ENCODE measurements around the gene CCNT2.
A peak's percentile ranks its signal among the peaks of the same experiment; 100 is the strongest.

The CCNT2 gene

DNA sequence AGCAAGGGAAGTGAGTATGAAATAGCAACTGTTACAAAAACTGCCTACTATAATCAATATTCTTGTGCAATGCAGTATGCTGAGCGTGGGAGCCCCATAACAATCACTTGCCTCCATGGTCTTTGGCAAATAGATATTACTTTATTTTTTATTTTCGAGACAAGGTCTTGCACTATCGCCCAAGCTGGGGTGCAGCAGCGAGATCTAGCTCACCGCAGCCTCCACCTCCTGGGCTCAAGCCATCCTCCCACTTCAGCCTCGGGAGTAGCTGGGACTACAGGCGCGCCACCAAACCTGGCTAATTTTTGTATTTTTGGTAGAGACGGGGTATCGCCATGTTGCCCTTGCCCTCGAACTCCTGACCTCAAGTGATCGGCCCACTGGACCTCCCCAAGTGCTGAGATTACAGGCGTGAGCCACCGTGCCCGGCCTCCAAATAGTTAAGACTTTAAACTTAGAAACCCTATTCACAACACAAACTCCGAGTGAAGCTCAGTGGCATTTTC is 1.2 kb upstream of the CCNT2 start:
- Histone ChIP-seq H3K4me1 (peaks cover 10% of the 10 kb centered on the region), H3K27me3 (ENCODE audit: control insufficient read depth, insufficient read depth, low read length) (no peaks in the 10 kb centered on the region), H3K27ac (peak overlapping the region; percentile 98), H3K9ac (peak overlapping the region; percentile 23), H2AFZ (peak overlapping the region; percentile 94), H3K9me3 (ENCODE audit: control insufficient read depth, low read length) (no peaks in the 10 kb centered on the region), H3K36me3 (ENCODE audit: control insufficient read depth, insufficient read depth, low read length) (no peaks in the 10 kb centered on the region), H3K79me2 (peaks cover 27% of the 10 kb centered on the region), H3K4me2 (ENCODE audit: low read length) (peak overlapping the region; percentile 82), H3K4me3 (ENCODE audit: low read depth, low read length) (peak overlapping the region; percentile 93)
- TF ChIP-seq, protein P1, sequence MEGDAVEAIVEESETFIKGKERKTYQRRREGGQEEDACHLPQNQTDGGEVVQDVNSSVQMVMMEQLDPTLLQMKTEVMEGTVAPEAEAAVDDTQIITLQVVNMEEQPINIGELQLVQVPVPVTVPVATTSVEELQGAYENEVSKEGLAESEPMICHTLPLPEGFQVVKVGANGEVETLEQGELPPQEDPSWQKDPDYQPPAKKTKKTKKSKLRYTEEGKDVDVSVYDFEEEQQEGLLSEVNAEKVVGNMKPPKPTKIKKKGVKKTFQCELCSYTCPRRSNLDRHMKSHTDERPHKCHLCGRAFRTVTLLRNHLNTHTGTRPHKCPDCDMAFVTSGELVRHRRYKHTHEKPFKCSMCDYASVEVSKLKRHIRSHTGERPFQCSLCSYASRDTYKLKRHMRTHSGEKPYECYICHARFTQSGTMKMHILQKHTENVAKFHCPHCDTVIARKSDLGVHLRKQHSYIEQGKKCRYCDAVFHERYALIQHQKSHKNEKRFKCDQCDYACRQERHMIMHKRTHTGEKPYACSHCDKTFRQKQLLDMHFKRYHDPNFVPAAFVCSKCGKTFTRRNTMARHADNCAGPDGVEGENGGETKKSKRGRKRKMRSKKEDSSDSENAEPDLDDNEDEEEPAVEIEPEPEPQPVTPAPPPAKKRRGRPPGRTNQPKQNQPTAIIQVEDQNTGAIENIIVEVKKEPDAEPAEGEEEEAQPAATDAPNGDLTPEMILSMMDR (IDR thresholded peaks at IDR 0.05), result no peak

DNA sequence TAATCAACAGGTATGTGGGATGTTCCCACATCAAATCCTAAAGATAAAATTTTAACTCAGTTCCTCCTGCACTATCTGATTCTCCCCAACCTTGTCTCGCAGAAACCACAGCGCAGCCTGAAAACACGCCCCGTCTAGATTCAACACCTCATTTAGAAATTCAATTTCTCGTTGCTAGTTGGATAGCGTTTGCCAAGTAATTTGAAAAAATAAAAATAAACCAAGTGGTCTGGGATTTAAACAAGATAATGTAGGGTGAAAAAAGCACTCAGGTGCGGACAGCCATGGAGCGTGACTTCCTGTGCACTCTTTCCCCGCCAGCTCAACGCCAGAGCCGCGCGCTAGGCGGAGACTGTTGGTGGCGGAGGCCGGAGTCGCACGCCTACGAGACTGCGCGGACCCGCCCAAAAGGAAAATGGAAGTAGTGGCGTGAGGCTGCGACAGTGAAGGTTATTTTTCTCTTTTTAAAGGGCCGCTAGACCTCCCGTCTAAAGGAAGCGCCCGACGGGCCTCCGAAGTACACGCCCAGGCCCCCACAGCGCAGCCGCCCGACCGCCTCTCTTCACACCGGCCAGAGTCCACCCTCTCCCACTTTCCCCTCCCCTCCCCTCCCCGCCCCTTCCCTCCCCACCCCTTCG is 615 bp upstream of the CCNT2 start:
- TF ChIP-seq, protein P1 (IDR thresholded peaks at IDR 0.05), result peak; percentile 36
- Histone ChIP-seq H3K27me3 (ENCODE audit: control insufficient read depth, insufficient read depth, low read length) (no peaks in the 10 kb centered on the region), H3K4me1 (peaks cover 15% of the 10 kb centered on the region), H3K4me2 (ENCODE audit: low read length) (peak overlapping the region; percentile 82), H3K4me3 (ENCODE audit: low read depth, low read length) (peak overlapping the region; percentile 93), H3K36me3 (ENCODE audit: control insufficient read depth, insufficient read depth, low read length) (no peaks in the 10 kb centered on the region), H3K79me2 (peaks cover 33% of the 10 kb centered on the region), H3K9me3 (ENCODE audit: control insufficient read depth, low read length) (no peaks in the 10 kb centered on the region), H3K9ac (peak overlapping the region; percentile 23), H2AFZ (peak overlapping the region; percentile 94), H3K27ac (peak overlapping the region; percentile 98)

DNA sequence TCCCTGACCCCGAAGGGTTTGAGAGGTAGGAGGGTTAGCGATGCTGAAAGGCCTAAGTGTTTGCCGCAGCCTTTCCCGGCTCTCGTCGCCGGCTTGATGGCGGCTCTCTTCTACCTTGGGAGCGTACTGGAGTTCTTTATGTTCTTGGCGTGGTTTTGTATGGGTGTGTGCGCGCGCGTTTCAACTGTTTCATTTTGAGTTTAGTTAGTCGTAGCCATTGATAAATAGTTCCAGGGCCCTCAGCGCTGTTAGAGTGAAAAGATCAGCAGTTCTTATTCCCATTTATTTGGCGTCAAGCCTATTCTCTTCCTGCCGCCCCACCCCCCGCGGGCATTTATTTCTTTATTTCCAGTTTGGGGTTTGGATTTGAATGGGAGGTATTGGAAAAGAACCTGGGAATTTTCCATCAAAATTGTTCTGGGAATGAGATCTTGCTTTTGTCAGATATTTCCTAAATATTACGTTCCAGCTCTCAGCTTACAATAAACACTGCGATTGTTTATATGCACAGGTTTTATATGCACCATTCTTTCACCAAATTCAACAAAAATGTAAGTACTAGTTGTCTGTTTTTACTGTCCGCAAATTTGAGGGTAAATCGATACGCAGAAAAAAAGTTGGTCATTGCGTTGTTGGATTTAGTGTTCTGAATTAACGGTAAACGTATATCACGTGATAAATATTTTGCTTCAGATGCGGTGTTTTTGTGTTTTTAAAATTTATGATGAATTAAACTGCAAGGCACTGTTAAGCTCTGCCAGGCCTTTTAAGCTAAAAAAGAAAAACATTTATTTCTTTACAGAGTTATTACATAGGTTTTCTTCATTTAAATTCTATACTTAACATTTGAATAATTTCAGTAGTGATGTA is 954 bp downstream of the CCNT2 start:
- TF ChIP-seq, protein P1 (IDR thresholded peaks at IDR 0.05), result no peak
- H3K4me2 ChIP-seq (ENCODE audit: low read length), result peak overlapping the region; percentile 79
- no peaks in the 10 kb centered on the region for H3K36me3 ChIP-seq (ENCODE audit: control insufficient read depth, insufficient read depth, low read length)
- peak overlapping the region; percentile 91 for H2AFZ ChIP-seq
- H3K79me2 ChIP-seq, result peaks cover 46% of the 10 kb centered on the region
- peak overlapping the region; percentile 98 for H3K27ac ChIP-seq
- H3K9ac ChIP-seq, result peak overlapping the region; percentile 86
- peak overlapping the region; percentile 93 for H3K4me3 ChIP-seq (ENCODE audit: low read depth, low read length)
- H3K4me1 ChIP-seq, result peaks cover 17% of the 10 kb centered on the region
- H3K9me3 ChIP-seq (ENCODE audit: control insufficient read depth, low read length), result no peaks in the 10 kb centered on the region
- H3K27me3 ChIP-seq (ENCODE audit: control insufficient read depth, insufficient read depth, low read length), result no peaks in the 10 kb centered on the region

DNA sequence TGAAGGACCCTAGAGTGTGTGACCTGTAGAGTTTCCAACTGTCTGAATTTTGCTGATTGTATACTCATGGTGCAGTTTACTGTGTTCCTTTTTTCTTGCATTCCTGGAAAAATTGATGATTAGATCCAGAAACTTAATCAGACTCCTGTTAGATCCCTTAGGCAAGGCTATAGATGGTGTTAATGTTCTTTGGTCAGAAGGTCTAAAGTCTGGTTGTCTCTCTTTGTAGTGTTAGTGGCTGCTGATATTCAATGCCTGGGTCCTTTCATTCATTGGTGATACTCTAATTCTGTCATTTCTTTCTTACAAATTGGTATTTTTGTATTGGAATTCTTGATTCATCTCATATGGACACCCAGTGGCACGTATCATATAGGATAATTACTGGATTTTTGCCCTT is 6.3 kb downstream of the CCNT2 start:
- H3K79me2 ChIP-seq, result peaks cover 87% of the 10 kb centered on the region
- TF ChIP-seq, protein P1 (IDR thresholded peaks at IDR 0.05), result no peak
- no peaks in the 10 kb centered on the region for H3K9me3 ChIP-seq (ENCODE audit: control insufficient read depth, low read length)
- H3K27me3 ChIP-seq (ENCODE audit: control insufficient read depth, insufficient read depth, low read length), result no peaks in the 10 kb centered on the region
- no peak overlapping the region for H3K27ac ChIP-seq
- no peak overlapping the region for H3K4me3 ChIP-seq (ENCODE audit: low read depth, low read length)
- no peak overlapping the region for H2AFZ ChIP-seq
- peaks cover 21% of the 10 kb centered on the region for H3K4me1 ChIP-seq
- no peak overlapping the region for H3K4me2 ChIP-seq (ENCODE audit: low read length)
- no peaks in the 10 kb centered on the region for H3K36me3 ChIP-seq (ENCODE audit: control insufficient read depth, insufficient read depth, low read length)
- no peak overlapping the region for H3K9ac ChIP-seq

Data from parathyroid adenoma (tissue), 2 donors.